Measurements from ENCODE around the gene TMEM127.

DNA sequence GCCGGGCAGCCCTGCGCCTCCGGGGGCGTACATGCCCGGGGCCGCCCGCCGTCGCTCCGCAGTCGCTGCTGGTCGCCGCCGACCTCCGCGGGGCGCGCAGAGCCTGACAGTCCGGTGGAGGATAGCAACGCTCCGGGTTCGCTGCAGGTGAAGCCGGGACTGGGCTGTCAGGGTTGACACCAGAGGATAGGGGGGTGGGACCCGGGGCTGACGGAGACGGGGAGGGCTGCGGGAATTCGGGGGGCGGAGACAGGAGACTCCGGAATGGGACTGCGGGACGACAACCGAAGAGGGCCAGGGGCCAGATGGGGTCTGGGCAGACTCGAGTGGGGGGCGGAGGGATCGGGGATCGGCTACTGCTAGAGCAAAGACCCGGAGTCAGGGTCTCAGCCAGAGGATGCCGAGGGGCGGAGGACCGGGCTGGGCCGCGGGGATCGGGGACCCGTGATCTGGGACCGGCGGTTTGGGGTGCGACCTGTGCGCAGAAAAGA lies 403 bp downstream of the TMEM127 start:
- TF ChIP-seq CTCF (conservative IDR thresholded peaks at IDR 0.05; ENCODE audit: low read depth, low read length) (no peak), EZH2 (IDR thresholded peaks at IDR 0.05; ENCODE audit: borderline replicate concordance, low read depth, low read length, poor library complexity, severe bottlenecking) (no peak)
